ENCODE data around the gene CCT2. TPM values are rescaled to one million over a fixed set of nuclear protein-coding genes. Genes with fewer than 3 reads are reported as not detected.
A peak's percentile ranks its signal among the peaks of the same experiment; 100 is the strongest.

Gene CCT2
- total RNA-seq, result 227 and 237 TPM in 2 replicates
- polyA plus RNA-seq, result 307 and 340 TPM in 2 replicates

GRCh38 chr12:69585189-69586062, at the start of gene CCT2:
TSS of gene CCT2 (plus strand) at chr12:69585459. CDS start at chr12:69585522, 63 bp downstream.
- Histone ChIP-seq H3K4me1 (ENCODE audit: low read depth) (no peaks in the 10 kb centered on the region), H3K36me3 (peaks cover 38% of the 10 kb centered on the region), H3K27me3 (no peaks in the 10 kb centered on the region), H3K4me3 (peak within 1 kb of the TSS; percentile 79), H3K9me3 (ENCODE audit: low read depth) (no peaks in the 10 kb centered on the region), H3K27ac (peak within 1 kb of the TSS; percentile 96)
- DNase-seq (ENCODE audit: low read depth in 1 of 2, low spot score in 1 of 2), result peak; percentile 97 to 99
- TF ChIP-seq CTCF (IDR thresholded peaks at IDR 0.05; ENCODE audit: low read depth, low read length), result peak; percentile 49

- TF ChIP-seq CTCF (IDR thresholded peaks at IDR 0.05; ENCODE audit: low read depth, low read length), result no peak
- H3K27me3 ChIP-seq, result no peaks in the 10 kb centered on the region
- no peaks in the 10 kb centered on the region for H3K36me3 ChIP-seq
- no peaks in the 10 kb centered on the region for H3K9me3 ChIP-seq (ENCODE audit: low read depth)
- H3K4me3 ChIP-seq, result no peak overlapping the region
- DNase-seq (ENCODE audit: low read depth in 1 of 2, low spot score in 1 of 2), result peak in 1 of 2 donors; percentile 44
- no peaks in the 10 kb centered on the region for H3K4me1 ChIP-seq (ENCODE audit: low read depth)
- H3K27ac ChIP-seq, result no peak overlapping the region
Observed at GRCh38 chr12:69540987-69541386, 44.3 kb upstream of the CCT2 start.

- no peak for DNase-seq (ENCODE audit: low read depth in 1 of 2, low spot score in 1 of 2)
- H3K36me3 ChIP-seq, result no peaks in the 10 kb centered on the region
Observed at GRCh38 chr12:69544087-69544486, 41.2 kb upstream of the CCT2 start.

GRCh38 chr12:69545081-69545480, 40.2 kb upstream of the CCT2 start:
- H3K4me3 ChIP-seq, result no peak overlapping the region
- DNase-seq (ENCODE audit: low read depth in 1 of 2, low spot score in 1 of 2), result no peak
- no peak for TF ChIP-seq CTCF (IDR thresholded peaks at IDR 0.05; ENCODE audit: low read depth, low read length)
- H3K27ac ChIP-seq, result no peak overlapping the region
- H3K9me3 ChIP-seq (ENCODE audit: low read depth), result no peaks in the 10 kb centered on the region
- H3K27me3 ChIP-seq, result no peaks in the 10 kb centered on the region
- no peaks in the 10 kb centered on the region for H3K4me1 ChIP-seq (ENCODE audit: low read depth)
- H3K36me3 ChIP-seq, result no peaks in the 10 kb centered on the region

More at GRCh38 chr12:69544087-69544486, 41.2 kb upstream of the CCT2 start:
- Histone ChIP-seq H3K4me1 (ENCODE audit: low read depth) (no peaks in the 10 kb centered on the region), H3K27ac (no peak overlapping the region), H3K4me3 (no peak overlapping the region), H3K27me3 (no peaks in the 10 kb centered on the region), H3K9me3 (ENCODE audit: low read depth) (no peaks in the 10 kb centered on the region)
- TF ChIP-seq CTCF (IDR thresholded peaks at IDR 0.05; ENCODE audit: low read depth, low read length), result no peak

GRCh38 chr12:69546693-69547438, 38.4 kb upstream of the CCT2 start:
- TF ChIP-seq CTCF (IDR thresholded peaks at IDR 0.05; ENCODE audit: low read depth, low read length), result no peak
- DNase-seq (ENCODE audit: low read depth in 1 of 2, low spot score in 1 of 2), result no peak
- no peaks in the 10 kb centered on the region for H3K4me1 ChIP-seq (ENCODE audit: low read depth)
- no peaks in the 10 kb centered on the region for H3K36me3 ChIP-seq
- H3K9me3 ChIP-seq (ENCODE audit: low read depth), result no peaks in the 10 kb centered on the region
- no peak overlapping the region for H3K4me3 ChIP-seq
- no peak overlapping the region for H3K27ac ChIP-seq
- no peaks in the 10 kb centered on the region for H3K27me3 ChIP-seq
